ENCODE results near the gene ZNRF4. TPM values are rescaled to one million over a fixed set of nuclear protein-coding genes. Genes with fewer than 3 reads are reported as not detected.
"Not testable (repeated sequence)": the region's sequence is repeated elsewhere in the genome, so short reads cannot be mapped to it uniquely, and the experiment has no call there.

Gene ZNRF4
- polyA plus RNA-seq, 1 donor: not detected

DNA sequence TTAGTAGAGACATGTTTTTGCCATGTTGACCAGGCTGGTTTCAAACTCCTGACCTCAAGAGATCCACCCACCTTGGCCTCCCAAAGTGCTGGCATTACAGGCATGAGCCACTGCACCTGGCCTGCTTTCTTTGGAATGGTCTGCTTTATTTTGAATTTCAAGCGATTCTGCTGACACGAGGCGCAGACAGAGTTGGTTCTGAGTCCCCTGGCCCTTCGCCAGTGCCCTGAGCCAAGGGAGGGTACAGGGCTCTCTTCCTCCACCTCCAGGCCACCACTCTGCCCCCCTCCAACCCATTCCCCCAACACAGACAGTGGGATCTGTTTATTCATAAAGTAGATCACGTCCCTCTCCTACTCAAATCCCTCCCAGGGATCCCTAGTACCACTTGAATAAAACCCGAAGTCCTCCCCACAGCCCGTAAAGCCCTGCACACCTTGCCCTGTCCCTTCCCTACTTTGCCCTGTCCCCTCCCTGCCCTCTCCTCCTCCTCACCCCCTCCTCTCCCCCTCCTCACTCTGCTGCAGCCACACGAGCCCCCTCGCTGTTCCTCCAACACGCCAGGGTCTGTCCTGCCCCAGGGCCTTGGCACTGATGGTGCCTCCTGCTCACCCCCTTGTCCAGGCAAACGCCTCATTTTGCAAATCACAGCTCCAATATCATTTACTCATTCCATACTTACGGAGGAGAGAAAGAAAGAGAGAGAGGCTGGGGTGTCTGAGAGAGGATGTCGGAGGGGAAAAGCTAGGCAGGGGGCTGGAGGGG, 22.4 kb downstream of the ZNRF4 start:
- DNase-seq: no peak

DNA sequence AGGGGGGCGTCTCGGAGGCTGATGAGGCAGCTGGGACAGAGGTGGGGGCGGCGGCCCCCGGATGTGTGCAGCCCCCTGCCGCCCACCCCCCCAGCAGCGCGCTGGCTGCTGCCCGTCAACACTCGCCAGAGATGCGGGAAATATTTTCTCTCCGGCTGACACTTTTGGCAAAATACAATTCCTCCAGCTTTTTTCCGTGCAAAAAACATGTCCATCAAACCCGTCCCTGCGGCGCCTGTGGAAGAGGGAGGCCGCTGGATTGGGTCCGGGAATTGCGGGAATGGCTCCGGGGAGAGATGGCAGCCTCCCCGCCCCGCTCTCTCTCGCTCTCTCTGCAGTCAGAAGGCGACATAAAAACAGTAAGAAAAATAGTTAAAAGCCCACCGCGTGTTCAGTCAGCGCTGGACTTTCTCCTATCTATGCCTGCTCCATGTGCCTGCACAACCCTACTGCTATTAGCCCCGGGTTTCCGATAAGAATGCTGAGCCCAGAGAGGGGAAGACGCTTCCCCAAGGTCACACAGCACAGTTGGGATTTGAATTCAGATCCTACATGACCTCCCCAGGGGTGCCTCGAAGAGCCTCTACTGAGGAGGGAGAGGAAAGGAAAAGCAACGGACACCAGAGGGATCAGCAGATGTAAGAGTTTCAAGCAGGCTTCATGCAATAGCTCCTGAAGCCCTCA, 23.2 kb downstream of the ZNRF4 start:
- no peak for DNase-seq

DNA sequence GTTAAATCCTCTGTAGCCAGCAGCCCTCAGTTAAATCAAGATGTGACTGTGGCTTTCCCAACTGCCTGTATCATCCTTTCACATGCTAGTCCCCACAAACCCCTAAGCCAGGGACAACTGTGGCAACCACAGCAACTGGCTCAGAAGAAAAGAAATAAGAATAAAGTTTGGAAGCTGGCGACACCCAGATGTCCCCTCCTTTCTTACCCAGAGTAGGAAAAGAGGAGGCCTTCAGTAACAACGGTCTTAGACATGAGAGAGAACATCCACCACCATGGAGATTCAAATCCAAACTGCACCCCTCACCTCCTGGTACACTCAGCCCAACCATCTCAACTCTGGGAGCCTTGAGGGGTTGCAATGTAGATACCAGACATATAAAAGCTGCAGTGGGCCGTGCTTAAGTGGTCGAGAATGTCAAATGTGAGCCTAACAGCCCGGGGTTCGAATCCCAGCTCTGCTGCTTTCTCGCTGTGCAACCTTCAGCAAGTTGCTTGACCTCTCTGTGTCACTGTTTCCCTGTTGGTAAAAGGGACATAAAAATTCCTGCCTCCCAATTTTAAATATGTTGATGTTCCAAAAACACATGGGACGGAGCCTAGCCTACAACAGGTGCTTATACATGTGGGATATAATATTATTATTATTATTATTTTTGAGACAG, 23.8 kb downstream of the ZNRF4 start:
- no peak for DNase-seq

DNA sequence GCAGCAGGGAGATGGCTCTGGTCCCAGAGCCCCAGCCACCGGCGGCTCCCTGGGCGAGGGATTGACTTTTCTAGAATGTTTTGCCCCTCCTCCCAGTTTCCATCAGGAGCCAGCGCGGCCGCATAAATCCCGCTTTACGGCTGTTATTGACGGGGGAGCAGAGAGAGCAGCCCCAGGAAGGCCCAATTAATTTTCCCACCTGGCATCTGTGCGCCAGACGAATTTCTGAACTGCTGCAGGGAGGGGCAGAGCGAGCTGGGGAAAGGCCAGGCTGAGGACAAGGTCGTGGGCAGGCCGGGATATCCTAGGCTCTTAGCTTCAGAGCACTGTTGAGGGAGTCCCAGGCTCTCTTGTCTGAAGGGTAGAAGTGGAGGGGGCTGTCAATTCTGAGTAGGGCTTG, 24.7 kb downstream of the ZNRF4 start:
- DNase-seq: no peak

DNA sequence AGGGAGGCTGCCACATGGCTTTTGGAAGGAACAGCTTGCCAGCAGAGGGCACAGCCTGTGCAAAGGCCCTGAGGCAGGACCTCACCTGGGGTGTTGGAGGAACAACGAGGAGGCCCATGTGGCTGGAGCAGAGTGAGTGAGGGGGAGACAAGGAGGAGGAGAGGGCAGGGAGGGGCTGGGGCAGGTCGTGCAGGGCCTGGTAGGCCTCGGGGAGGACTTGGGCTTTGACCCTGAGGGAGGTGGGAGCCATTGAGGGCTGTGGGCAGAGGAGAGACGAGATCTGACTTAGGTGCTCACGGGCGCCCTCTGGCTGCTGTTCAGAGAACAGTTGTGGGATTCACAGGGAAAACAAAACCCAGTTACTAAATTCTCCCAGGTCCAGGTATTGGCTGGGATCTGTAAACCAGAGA, 25.2 kb downstream of the ZNRF4 start:
- DNase-seq: no peak

DNA sequence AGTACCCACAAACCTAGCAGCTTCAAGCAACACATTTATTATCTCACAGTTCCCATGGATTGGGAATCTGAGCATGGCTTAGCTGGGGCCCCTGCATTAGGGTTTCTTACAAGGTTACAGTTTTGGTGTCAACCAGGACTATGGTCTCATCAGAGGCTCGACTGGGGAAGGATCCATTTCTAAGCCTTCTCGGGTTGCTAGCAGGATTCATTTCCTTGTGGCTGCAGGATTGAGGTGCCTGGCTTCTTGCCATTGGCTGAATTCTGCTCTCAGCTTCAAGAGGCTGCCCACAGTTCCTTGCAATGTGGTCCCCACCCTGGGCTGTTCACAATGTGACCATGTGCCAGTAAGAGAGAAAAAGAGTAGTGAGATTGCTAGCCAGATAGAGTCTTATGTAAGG, 26.7 kb downstream of the ZNRF4 start:
- DNase-seq: no peak

DNA sequence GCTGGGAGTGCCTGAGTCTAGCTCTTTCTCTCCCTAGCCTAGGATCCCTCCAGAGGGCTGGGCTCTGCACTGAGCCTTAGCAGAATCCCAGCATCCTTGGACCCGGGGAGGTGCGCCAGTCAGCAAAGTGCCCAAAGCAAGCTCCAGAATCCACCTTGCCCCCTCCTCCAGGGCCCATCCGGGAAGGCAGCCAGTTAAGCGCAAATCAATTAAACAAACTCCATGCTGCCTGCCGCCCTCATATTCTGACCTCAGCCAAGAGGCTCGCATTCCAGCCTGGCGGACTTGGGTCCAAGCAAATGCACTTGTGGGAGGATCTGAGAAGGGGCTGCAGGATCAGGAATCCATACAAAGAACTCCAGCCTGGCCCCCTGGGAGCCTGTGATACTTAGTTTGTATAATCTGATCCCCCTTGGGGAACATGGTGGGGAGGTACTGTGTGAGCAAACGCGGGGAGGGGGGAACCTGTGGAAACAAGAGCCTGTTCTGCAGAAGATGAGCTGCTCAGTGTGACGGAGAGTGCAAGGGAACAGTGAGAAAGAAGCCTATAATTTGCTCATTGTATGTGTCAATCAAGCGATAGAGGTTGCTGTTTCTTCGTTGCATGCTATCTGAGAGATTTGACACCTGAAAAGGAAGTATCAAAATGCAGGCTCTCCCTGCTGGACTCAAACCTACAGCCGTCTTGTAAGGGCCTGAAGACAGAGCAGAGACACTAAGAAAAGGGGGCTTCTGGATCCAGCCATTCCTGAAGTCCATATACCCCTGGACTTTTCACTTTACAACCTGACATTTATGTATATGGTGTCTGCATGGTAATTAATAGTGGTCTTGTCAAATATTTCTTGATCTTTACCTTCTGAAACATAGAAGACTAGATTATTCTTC, 29.4 kb downstream of the ZNRF4 start:
- DNase-seq: no peak

DNA sequence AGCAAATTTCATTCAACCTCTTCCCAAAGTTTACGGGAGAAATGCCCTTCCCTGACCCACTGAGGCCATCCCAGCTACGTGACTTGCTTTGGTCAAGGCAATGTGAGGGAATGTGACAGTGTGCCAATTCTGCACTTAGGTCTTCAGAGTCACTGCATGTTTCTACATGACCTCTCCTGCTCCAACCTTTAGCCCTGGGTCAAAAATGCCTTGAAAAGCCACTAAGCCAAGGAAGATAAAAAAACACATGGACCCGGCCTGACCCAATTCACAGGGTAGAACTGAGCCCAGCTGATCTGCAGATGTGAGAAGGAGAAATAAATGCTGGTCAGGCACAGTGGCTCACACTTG, 30.0 kb downstream of the ZNRF4 start:
- no peak for DNase-seq

DNA sequence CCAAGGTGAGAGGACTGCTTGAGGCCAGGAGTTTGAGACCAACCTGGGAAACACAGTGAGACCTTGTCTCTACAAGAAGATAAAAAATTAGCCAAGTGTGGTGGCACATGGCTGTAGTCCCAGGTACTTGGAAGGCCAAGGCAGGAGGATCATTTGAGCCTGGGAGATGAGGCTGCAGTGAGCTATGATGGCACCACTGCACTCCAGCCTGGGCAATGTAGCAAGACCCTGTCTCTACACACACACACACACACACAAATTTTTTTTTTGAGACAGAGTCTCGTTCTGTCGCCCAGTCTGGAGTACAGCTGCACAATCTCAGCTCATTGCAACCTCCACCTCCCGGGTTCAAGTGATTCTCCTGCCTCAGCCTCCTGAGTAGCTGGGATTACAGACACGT, 30.4 kb downstream of the ZNRF4 start:
- not testable (repeated sequence) for DNase-seq

DNA sequence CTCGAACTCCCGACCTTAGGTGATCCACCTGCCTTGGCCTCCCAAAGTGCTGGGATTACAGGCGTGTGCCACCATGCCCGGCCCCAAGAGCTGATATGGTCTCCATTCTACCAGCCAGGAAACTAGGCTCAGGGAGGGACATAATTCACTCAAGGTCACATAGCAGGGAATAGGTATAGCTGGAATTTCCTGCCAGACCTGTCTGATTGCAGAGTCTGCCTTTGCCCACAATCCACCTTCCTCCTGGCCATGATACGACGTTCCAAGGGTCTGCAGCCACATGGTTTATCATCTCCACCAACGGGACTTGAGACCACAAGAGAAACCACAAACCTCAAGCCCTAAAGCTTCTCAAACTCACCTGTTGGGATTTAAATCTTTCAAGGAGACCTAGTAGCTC, 32.0 kb downstream of the ZNRF4 start:
- DNase-seq: no peak

DNA sequence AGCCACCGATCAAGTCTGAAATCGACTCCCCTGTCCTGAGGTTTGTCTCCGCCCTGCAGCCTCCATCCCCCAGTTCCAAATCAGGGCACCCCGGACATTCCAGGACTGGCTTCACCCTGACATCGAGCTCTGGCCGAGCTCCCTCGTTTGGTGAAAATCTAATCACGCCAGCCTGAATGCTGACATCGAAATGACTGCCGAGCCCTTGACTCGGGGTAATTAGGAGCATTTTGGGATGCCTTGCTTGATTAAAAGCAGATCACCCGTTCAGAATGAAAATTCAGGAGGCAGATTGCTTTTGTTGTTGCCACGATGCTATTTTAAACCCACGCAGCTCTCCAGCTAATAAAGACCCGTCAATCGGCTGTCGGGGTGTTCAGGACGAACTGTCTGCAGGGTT, 34.3 kb downstream of the ZNRF4 start:
- DNase-seq: no peak

DNA sequence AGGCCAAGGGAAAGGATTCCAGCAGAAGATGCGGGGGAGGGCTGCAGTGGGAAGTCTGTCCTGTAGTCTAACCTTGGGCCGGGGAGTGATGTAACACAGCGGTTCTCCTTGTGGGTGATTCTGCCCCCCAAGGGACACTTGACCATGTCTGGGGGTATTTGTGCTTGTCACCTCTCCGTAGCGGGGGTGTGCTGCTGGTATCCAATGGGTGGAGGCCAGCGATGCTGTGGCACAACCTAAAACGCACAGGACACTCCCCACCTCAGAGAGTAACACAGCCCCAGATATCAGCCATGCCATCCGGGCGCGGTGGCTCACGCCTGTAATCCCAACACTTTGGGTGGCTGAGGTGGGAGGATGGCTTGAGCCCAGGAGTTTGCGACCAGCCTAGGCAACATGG, 36.3 kb downstream of the ZNRF4 start:
- DNase-seq: no peak

DNA sequence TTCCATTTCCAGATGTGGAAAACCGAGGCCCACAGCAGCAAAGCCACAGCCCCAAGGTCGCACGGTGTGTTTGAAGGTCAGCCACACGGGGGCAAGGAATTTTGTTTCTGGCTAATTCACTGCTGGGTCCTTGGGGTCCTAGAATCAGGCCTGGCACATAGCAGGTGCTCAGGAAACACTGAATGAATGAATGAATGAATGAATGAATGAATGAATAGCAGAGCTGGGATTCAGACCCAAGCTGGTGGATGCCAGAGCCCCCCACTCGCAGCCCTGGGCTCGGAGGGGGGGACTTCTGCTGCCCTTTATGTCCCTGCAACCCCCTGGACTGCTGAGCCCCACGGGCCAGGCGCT, 37.0 kb downstream of the ZNRF4 start:
- no peak for DNase-seq

DNA sequence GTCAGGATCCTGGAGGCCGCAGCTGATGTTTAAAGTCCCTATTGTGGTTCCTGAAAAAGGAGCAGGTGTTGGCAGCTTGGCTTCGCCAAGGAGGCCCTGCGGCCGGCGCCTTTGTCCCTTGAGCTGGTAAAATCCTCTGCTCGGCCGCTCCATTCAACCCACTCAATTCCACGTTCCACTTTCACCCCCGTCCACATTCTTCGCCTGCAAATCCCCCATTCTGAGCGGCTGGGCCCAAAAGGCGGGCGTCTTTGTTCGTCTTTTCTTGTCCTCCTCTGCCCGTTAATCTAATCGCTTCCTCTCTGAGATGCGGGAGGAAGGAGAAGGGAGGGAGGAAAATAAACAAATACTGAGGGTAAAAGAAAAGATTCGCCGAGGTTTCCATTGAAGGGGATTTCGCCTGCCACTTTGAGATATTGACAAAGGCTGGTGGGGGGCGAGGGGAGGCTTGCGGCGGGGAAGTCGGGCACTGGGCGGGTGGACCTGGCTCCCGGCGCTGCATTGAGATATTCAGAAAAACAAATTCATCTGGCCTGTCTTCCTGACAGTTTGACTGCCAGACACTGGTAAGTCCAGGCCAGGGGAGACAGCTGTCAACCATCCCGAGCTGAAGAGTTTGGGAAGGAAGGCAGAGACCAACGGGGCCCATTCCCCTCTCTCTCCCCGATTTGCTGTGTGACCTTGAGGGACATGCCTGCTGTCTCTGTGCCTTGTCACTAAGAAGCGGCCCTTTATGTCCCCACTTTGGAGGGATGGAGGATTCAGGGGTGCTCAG, 37.6 kb downstream of the ZNRF4 start:
- no peak for DNase-seq

DNA sequence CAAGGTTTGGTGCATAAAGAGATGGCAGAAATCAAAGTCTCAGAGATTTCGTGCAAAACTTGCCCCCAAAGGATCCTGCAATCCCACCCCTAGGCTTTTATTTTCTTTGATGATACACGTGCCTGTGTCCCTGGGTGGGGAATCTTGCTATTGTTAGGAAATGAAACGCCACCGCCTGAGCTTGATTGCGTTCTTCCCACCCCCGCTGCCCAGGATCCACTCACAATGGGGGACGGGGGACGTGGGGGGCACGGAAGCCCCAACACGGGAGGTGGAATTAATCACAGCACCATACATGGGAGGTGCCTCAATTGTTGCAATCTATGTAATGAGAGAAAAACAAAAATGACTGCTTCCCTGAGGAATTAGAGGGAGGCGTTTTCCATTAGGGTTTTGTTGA, 39.6 kb downstream of the ZNRF4 start:
- no peak for DNase-seq

DNA sequence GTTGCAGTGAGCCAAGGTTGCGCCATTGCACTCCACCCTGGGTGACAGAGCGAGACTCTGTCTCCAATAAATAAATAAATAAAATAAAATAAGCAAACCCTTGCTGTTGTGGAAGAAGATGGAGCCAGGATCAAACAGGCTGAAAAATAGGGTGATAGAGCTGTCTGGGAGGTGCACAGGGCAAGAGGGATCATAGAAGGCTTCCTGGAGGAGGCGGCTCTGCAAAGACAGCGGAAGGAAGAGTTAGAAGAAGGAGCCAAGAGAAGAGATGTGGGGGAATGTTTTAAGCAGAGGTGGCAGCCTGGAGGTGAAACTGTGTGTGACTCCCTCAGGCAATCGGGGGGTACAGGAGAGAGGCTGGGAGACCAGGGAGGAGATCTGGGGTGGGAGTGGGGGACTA, 40.6 kb downstream of the ZNRF4 start:
- DNase-seq: no peak

DNA sequence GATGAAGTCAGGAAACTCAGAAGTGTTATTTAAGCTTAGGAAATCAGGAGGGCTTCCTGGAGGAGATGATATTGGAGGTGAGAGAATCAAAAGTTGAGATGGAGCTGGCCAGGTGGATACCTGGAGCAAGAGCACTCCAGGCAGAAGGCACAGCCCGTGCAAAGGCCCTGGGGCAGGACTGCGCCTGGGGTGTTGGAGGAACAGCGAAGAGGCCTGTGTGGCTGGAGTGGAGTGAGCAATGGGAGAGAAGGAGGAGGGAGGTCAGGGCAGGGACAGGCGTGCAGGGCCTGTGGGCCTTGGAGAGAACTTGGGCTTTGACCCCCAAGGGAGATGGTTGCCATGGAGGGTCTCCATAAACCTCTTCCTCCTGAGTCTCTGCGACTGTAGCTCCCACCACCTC, 42.1 kb downstream of the ZNRF4 start:
- DNase-seq: no peak

DNA sequence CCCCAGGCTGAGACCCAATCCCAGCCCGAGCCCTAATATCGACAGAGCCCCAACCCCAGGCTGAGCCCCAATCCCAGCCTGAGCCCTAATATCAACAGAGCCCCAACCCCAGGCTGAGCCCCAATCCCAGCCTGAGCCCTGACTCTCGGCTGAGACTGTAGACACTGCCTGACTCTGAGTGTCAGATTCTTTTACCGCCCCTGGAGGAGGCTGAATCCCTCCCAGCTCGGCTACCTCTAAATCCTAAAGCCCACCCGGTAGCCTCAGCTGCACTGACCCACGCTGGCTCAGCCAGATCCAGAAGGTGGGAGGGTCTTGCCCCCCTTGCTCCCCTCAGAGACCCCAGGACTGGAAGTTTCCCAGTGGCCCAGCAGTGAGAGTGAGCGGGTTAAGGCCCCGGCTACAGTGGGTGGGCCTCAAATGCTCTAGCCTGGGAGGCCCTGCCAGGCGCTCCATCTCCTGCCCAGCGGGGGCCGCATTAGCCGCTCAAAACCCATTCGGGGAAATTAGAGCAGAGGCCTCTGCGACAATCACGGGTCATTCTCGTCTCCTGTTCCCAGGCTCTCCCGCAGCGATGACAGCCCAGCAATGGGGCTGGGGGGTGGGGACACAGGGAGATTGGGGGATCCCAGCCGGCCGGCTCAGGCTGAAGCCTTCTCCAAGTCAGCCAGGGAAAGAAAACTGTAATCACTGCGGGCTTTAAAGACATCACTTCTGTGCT, 43.8 kb downstream of the ZNRF4 start:
- no peak for DNase-seq

DNA sequence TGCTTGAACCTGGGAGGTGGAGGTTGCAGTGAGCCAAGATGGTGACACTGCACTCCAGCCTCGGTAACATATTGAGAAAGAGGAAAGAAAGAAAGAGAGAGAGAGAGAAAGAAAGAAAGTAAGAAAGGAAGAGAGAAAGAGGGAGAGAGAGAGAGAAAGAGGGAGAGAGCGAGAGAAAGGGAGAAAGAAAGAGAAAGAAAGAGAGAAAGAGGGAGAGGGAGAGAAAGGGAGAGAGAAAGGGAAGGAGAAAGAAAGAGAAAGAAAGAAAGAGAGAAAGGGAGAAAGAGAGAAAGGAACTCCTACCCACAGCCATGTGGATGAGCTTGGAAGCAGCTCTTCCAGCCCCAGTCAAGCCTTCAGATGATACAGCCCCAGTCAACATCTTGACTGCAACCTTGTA, 46.7 kb downstream of the ZNRF4 start:
- no peak for DNase-seq

DNA sequence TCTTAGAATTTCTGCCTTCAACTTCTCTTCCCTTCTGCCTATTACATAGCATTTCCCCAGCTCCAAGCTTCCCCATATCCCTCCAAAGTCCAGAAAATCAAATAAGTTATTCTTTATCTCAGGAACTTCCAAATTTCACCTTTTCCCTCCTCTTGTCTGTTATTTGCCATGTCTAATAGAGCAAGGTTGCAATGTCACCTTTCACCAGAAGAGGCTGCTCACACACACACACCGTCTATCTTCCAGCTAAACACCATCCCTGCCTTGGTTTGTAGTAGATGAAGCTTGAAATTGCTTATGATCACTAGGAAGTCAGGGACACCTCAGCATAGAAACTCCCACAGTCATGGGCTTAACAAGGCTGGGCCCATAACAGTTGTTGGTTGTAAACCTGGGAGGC, 48.4 kb downstream of the ZNRF4 start:
- no peak for DNase-seq

DNA sequence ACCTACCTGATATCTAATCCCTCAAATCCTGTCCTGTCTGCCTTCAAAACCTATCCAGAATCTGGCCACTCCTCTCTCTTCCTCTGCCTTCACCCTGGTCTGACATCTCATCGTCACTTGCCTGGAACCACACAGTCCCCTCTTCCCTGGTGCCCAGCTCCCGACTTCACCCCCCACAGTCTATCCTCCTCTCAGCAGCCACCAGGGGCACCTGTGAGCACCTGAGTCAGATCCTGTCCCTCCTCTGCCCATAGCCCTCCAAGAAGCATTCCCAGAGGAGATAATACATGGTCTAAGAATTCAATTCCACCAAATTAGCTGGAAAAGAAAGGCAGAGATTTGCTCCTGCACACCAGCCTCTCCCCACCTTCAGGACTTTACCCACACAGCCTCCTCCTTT, 48.9 kb downstream of the ZNRF4 start:
- no peak for DNase-seq

All from hindlimb muscle (tissue), 1 donor.